UCSD-AML1 (cell line): ENCODE measurements around the gene CIC.
"Not testable (repeated sequence)": the region's sequence is repeated elsewhere in the genome, so short reads cannot be mapped to it uniquely, and the experiment has no call there.

Experiments
- DNase-seq: peaks from one replicate; lab custom pipeline; 2025; ENCODE audit not compliant: unreplicated experiment; lab: John Stamatoyannopoulos, UW

Gene CIC

DNA sequence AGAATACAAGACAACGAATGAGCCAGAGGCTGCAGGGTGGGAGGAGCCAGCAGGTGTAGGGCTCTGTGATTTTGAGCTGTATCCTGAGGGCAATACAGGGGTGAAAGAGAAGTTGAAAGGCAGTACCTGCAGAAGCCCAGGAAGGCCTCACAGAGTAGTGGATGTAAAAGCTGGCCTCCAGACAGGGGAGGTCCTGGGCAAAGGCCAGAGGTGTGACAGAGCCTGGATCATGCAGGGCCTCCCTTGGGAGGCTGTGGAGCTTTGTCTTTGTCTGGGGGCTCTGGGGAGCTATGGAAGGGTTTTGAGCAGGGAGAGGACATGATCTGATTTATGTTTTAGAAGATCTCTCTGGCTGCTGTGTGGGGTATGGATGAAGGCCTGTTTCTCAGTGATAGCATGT is 59.1 kb downstream of the CIC start:
- DNase-seq = no peak

DNA sequence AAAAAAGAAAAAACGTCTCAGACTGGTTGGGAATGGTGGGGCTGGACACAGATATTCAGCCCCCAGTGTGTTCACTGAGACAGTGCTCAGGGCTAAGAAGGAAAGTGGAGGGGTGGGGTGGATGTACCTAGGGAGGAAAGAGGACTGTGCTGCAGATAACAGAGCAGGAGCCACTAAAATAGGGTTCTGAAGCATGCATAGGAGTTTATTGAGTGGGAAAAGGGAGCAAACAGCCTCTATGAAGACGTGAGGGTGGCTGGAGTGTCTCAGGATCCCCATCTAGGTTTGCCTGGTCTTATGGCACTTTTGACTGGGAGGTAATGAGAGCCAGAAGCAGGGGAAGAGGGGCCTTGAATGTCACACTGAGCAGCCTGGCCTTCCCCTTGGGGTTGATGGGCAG is 59.8 kb downstream of the CIC start:
- no peak for DNase-seq

- DNase-seq = no peak
These were observed 61.2 kb downstream of the CIC start for GRCh38 chr19:42330241-42330711.

GRCh38 chr19:42331333-42331732 is 62.3 kb downstream of the CIC start:
- not testable (repeated sequence) for DNase-seq

- DNase-seq = no peak
These were observed 63.0 kb downstream of the CIC start for GRCh38 chr19:42332059-42332458.

GRCh38 chr19:42333018-42333417 is 64.0 kb downstream of the CIC start:
- DNase-seq = no peak

DNA sequence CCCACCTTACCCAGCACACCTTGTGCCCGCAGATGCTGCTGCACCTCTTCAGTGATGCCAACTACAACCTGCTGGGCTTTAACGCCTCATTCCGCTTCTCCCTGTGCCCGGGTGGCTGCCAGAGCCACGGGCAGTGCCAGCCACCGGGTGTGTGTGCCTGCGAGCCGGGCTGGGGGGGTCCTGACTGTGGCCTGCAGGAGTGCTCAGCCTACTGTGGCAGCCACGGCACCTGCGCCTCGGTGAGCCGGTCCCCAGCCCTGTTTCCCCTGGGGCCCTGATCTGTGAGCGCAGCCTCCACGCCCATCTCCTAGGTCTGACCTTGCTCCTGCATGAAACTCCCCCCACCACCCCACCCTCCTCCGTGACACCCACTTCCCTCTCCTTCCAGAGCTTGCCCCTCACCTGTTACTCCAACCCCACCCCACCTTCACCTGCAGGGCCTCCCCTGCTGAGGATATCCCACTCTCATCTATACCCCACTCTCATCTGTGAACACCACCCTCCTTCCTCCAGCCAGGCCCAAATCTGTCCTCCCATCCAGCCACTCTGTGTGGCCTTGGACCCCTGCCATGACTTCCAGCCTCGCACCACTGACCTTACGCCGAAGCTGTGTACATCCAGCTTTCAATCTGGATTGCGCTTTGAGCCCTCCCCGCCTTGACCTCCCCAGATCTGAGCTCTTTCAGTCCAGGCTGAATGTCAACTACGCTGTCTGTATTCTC is 65.1 kb downstream of the CIC start:
- DNase-seq = no peak

DNA sequence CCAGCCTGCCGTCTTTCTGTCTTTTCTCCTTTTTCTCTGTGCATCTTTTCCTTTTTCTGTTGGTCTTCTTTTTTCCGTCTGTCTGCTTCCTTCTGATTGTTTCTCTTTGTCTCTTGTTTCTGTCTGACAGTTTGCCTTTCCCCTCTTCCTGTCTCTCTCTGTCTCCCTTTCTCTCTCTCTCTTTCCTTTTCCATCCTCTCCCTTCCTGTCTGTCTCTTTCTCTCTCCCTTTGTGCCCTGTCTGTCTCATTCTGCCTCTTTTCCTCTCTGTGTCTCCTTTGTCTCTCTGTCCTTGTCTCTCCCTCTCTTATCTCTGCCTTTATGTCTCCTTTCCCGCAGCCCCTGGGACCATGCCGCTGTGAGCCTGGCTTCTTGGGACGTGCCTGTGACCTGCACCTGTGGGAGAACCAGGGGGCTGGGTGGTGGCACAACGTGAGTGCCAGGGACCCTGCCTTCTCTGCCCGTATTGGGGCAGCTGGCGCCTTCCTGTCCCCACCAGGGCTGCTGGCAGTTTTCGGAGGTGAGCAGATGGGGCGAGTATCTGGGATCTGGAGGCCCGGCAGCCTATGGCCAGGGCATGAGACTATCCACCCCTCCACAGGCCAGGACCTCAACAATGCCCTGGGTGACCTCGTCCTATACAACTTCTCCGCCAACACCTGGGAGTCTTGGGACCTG is 65.8 kb downstream of the CIC start:
- DNase-seq = no peak

- no peak for DNase-seq
These were observed 66.4 kb downstream of the CIC start for GRCh38 chr19:42335374-42335936.

- no peak for DNase-seq
These were observed 66.9 kb downstream of the CIC start for GRCh38 chr19:42335971-42336370.

GRCh38 chr19:42339126-42339860 is 70.2 kb downstream of the CIC start:
- not testable (repeated sequence) for DNase-seq

DNA sequence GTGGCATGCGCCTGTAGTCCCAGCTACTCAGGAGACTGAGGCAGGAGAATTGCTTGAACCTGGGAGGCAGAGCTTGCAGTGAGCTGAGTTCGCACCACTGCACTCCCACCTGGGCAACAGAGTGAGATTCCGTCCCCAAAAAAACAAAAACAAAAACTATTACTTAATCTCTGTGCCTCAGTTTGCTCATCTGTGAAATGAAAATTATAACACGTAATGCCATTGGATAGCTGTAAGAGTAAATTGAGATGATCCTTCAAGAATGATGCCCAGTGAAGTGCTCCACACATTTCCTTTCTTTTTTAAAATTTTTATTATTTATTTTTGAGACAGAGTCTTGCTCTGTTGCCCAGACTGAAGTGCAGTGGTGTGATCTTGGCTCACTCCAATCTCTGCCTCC is 70.9 kb downstream of the CIC start:
- not testable (repeated sequence) for DNase-seq

DNA sequence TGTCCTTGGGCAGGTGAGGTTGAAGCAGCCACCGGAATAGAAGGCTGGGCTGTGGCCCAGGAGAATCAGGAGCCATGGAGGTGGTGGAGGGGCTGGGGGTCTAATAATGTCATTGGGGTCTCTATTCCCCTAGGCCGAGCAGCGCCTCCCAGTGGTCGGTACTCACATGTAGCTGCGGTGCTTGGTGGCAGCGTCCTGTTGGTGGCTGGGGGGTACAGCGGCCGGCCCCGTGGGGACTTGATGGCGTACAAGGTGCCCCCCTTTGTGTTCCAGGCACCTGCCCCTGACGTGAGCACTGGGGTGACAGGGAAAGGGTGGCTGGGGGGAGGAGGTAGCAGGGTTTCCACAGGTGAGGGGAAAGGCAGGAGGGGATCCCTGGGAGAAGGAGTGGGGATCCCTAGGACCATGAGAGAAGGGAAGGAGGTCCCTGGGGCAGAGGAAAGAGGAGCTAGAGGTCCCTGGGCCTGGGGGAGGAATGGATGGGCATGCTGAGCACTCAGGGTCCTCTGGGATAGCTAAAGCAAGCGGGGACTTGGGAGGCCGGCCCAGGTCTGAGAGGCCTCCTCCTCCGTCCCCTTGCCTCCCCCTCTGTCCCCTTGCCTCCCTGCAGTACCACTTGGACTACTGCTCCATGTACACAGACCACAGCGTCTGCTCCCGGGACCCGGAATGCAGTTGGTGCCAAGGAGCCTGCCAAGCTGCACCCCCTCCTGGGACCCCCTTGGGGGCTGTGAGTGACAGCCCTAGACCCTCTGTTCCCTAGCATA is 74.5 kb downstream of the CIC start:
- DNase-seq = no peak

GRCh38 chr19:42344336-42344893 is 75.4 kb downstream of the CIC start:
- DNase-seq = no peak
